ENCODE data around the gene NLRP6. TPM values are rescaled to one million over a fixed set of nuclear protein-coding genes. Genes with fewer than 3 reads are reported as not detected.

NLRP6 gene
- total RNA-seq, 4 donors from 2014 or later: 0.75 to 1.3 TPM; not detected in 2

DNA sequence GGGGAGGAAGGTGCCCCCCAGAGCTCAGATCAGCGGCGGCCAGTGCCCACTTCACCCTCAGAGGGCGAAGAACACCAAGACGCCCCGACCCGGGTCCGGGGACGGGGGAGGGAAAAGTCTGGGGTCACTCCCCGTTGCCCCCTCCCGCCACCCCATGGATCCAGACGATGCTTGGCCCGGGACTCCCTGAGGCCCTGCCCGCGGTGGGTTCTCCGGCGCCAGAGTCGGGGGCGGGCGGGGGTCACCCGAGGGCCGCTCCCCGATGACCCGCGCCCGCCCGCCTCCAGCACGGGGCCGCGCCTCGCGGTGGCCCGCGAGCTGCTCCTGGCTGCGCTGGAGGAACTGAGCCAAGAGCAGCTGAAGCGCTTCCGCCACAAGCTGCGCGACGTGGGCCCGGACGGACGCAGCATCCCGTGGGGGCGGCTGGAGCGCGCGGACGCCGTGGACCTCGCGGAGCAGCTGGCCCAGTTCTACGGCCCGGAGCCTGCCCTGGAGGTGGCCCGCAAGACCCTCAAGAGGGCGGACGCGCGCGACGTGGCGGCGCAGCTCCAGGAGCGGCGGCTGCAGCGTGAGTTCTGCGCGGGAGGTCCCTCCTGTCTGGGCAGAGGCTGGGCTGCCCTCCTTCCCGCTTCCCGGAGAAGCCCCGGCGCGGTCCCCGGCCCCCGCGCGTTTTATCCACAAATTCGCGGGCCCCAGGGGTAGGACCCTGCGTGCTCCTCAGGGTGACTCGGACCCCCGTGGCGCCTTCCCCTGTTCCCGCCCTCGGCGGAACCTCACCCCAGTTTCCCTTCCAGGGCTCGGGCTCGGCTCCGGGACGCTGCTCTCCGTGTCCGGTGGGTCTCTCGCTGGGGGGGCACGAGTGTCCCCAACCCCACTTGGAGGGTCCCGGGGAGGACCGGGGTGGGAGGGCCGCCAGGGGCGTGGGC lies 1.1 kb downstream of the NLRP6 start:
- peaks cover 19 to 79% (median 37%) of the 10 kb centered on the region in 4 donors for H3K27me3 ChIP-seq
- H3K36me3 ChIP-seq: no peaks in the 10 kb centered on the region
- peaks cover 8 to 34% (median 32%) of the 10 kb centered on the region in 3 donors for H3K4me1 ChIP-seq
- intact Hi-C loops (cut with DNase I): no loop called here
- peak in 1 of 4 donors; percentile 48 for TF ChIP-seq POLR2A (IDR thresholded peaks at IDR 0.05)
- TF ChIP-seq, protein P1, sequence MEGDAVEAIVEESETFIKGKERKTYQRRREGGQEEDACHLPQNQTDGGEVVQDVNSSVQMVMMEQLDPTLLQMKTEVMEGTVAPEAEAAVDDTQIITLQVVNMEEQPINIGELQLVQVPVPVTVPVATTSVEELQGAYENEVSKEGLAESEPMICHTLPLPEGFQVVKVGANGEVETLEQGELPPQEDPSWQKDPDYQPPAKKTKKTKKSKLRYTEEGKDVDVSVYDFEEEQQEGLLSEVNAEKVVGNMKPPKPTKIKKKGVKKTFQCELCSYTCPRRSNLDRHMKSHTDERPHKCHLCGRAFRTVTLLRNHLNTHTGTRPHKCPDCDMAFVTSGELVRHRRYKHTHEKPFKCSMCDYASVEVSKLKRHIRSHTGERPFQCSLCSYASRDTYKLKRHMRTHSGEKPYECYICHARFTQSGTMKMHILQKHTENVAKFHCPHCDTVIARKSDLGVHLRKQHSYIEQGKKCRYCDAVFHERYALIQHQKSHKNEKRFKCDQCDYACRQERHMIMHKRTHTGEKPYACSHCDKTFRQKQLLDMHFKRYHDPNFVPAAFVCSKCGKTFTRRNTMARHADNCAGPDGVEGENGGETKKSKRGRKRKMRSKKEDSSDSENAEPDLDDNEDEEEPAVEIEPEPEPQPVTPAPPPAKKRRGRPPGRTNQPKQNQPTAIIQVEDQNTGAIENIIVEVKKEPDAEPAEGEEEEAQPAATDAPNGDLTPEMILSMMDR (IDR thresholded peaks at IDR 0.05): no peak
- 54 to 64% methylated on average over 3 to 8 of the region's 97 CpGs for WGBS, 2 donors
- peak overlapping the region; percentile 3 to 59 (median 26) for H3K4me3 ChIP-seq
- DNase-seq: no peak
- H3K27ac ChIP-seq: no peak overlapping the region
- H3K9me3 ChIP-seq: no peaks in the 10 kb centered on the region

DNA sequence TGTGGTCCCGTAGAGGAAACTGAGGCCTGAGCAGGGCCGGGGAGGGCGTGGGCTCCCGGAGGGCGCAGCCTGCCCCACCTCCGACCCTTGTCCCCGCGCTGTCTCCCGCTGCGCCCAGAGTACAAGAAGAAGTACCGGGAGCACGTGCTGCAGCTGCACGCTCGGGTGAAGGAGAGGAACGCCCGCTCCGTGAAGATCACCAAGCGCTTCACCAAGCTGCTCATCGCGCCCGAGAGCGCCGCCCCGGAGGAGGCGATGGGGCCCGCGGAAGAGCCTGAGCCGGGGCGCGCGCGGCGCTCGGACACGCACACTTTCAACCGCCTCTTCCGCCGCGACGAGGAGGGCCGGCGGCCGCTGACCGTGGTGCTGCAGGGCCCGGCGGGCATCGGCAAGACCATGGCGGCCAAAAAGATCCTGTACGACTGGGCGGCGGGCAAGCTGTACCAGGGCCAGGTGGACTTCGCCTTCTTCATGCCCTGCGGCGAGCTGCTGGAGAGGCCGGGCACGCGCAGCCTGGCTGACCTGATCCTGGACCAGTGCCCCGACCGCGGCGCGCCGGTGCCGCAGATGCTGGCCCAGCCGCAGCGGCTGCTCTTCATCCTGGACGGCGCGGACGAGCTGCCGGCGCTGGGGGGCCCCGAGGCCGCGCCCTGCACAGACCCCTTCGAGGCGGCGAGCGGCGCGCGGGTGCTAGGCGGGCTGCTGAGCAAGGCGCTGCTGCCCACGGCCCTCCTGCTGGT lies 1.9 kb downstream of the NLRP6 start:
- DNase-seq: no peak
- Histone ChIP-seq H3K27ac (no peak overlapping the region), H3K4me3 (peak overlapping the region; percentile 3 to 59 (median 26)), H3K36me3 (no peaks in the 10 kb centered on the region), H3K9me3 (no peaks in the 10 kb centered on the region), H3K27me3 (peaks cover 19 to 88% (median 37%) of the 10 kb centered on the region in 4 donors), H3K4me1 (peaks cover 8 to 34% (median 32%) of the 10 kb centered on the region in 3 donors)
- no CpG with 5 or more reads among the region's 85 CpGs for WGBS, 2 donors
- intact Hi-C loops (cut with DNase I): no loop called here
- TF ChIP-seq POLR2A (IDR thresholded peaks at IDR 0.05): no peak
- TF ChIP-seq, protein P1 (IDR thresholded peaks at IDR 0.05): no peak

DNA sequence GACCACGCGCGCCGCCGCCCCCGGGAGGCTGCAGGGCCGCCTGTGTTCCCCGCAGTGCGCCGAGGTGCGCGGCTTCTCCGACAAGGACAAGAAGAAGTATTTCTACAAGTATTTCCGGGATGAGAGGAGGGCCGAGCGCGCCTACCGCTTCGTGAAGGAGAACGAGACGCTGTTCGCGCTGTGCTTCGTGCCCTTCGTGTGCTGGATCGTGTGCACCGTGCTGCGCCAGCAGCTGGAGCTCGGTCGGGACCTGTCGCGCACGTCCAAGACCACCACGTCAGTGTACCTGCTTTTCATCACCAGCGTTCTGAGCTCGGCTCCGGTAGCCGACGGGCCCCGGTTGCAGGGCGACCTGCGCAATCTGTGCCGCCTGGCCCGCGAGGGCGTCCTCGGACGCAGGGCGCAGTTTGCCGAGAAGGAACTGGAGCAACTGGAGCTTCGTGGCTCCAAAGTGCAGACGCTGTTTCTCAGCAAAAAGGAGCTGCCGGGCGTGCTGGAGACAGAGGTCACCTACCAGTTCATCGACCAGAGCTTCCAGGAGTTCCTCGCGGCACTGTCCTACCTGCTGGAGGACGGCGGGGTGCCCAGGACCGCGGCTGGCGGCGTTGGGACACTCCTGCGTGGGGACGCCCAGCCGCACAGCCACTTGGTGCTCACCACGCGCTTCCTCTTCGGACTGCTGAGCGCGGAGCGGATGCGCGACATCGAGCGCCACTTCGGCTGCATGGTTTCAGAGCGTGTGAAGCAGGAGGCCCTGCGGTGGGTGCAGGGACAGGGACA lies 2.7 kb downstream of the NLRP6 start:
- no peak for DNase-seq
- TF ChIP-seq POLR2A (IDR thresholded peaks at IDR 0.05): peak in 1 of 4 donors; percentile 6
- TF ChIP-seq, protein P1 (IDR thresholded peaks at IDR 0.05): no peak
- Histone ChIP-seq H3K4me3 (peak overlapping the region in 2 of 4 donors; percentile 41 to 59), H3K9me3 (no peaks in the 10 kb centered on the region), H3K27ac (no peak overlapping the region), H3K36me3 (no peaks in the 10 kb centered on the region), H3K4me1 (peaks cover 8 to 34% (median 32%) of the 10 kb centered on the region in 3 donors), H3K27me3 (peaks cover 19 to 95% (median 37%) of the 10 kb centered on the region in 4 donors)
- intact Hi-C loops (cut with DNase I): no loop called here
- 15 to 22% methylated on average over 9 to 18 of the region's 79 CpGs for WGBS, 2 donors

DNA sequence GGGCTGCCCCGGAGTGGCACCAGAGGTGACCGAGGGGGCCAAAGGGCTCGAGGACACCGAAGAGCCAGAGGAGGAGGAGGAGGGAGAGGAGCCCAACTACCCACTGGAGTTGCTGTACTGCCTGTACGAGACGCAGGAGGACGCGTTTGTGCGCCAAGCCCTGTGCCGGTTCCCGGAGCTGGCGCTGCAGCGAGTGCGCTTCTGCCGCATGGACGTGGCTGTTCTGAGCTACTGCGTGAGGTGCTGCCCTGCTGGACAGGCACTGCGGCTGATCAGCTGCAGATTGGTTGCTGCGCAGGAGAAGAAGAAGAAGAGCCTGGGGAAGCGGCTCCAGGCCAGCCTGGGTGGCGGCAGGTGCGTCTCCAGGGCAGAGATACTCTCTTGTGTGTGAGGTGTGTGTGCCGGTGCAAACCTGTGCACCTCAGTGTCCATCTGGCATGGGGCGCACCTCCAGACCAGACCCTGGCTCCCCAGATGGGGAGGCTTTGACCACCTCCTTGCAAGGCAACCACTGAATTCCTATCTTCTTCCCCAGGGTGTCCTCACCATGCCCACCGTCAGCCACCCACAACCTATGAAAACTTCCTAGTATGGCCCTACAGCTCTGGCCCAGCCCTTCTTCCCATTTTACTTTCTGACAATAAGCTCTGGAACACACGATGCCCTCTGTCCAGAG lies 3.4 kb downstream of the NLRP6 start:
- 30 to 44% methylated on average over 20 to 24 of the region's 26 CpGs for WGBS, 2 donors
- Histone ChIP-seq H3K36me3 (no peaks in the 10 kb centered on the region), H3K4me3 (peak overlapping the region in 2 of 4 donors; percentile 41 to 59), H3K9me3 (no peaks in the 10 kb centered on the region), H3K27me3 (peaks cover 19 to 99% (median 37%) of the 10 kb centered on the region in 4 donors), H3K4me1 (peaks cover 8 to 34% (median 32%) of the 10 kb centered on the region in 3 donors), H3K27ac (no peak overlapping the region)
- no peak for DNase-seq
- intact Hi-C loops (cut with DNase I): no loop called here
- TF ChIP-seq, protein P1 (IDR thresholded peaks at IDR 0.05): no peak
- TF ChIP-seq POLR2A (IDR thresholded peaks at IDR 0.05): no peak

Measured in esophagus squamous epithelium (tissue), 5 donors.